Esophagus squamous epithelium (tissue), 4 donors: ENCODE data around the gene STARD9.

Experiments used
- CTCF ChIP-seq, 6 experiments: fragments of 450-650 bp in 4 of 6; fragments of 200-600 bp in 2 of 6; sonication (generic) in 2 of 6; IDR thresholded peaks; one replicate each; pipeline ENCODE4 v1.5.1; 2016 to 2019; ENCODE audit warnings: antibody characterized with exemption in 6 of 6, mild to moderate bottlenecking in 4 of 6, moderate library complexity in 4 of 6
- POLR2A ChIP-seq, 4 donors: fragments of 450-650 bp; IDR thresholded peaks; one replicate each; pipeline ENCODE4 v1.6.1; 2017; ENCODE audit warnings: antibody characterized with exemption in 4 of 4, mild to moderate bottlenecking in 4 of 4, moderate library complexity in 3 of 4

- TF ChIP-seq CTCF (IDR thresholded peaks at IDR 0.05) (no peak), POLR2A (IDR thresholded peaks at IDR 0.05) (no peak)
Measured at GRCh38 chr15:42705336-42705735, 129.9 kb downstream of the STARD9 start.
